ENCODE results near the gene MBD4. TPM values are rescaled to one million over a fixed set of nuclear protein-coding genes. Genes with fewer than 3 reads are reported as not detected.
"Not testable (repeated sequence)": the region's sequence is repeated elsewhere in the genome, so short reads cannot be mapped to it uniquely, and the experiment has no call there.

MBD4 gene
- 11.4 and 21.1 TPM in 2 replicates for total RNA-seq (2014; rRNA removed)
- Bru-seq, nascent RNA: percentile 76 among the genes with signal in this experiment
- percentile 80 among the genes with signal in this experiment for BruChase-seq, experiment 1, labeled RNA remaining after a 6-hour chase
- BruChase-seq, experiment 2, labeled RNA remaining after a 2-hour chase: percentile 82 among the genes with signal in this experiment
- long read RNA-seq, transcript MBD4-203 (8 exons, 2,478 nt): minor isoform, 14 of 55 reads
- long read RNA-seq, transcript MBD4-201 (8 exons, 2,470 nt): major isoform, 15 of 55 reads
- long read RNA-seq, partial matches to known transcripts: 18 of 55 reads
- long read RNA-seq, other reads (novel, unspliced or antisense): 6 of 55 reads

- intact Hi-C loops (cut with micrococcal nuclease): loop anchor here (1.0 to 5.0 kb wide), 2 partner anchors 41 to 58 kb away; no protein-coding TSS in a partner anchor
- POLR2A ChIA-PET (ENCODE audit: unreplicated experiment): interaction anchor here (0.6 kb wide), 1 partner anchor 468 kb away, joined by 23 read pairs; no protein-coding TSS in a partner anchor
- Histone ChIP-seq H3K27me3 (ENCODE audit: low read length) (no peaks in the 10 kb centered on the region), H3K27ac (ENCODE audit: low read length) (peak within 1 kb of the TSS; percentile 81), H3K36me3 (ENCODE audit: low read depth, low read length) (peaks cover 3% of the 10 kb centered on the region; the same call in 1 of the 2 replicates), H3K9me2 (replicated peaks; ENCODE audit: low read length) (no peaks in the 10 kb centered on the region), H3F3A (ENCODE audit: low read length, unreplicated experiment) (no peaks in the 10 kb centered on the region), H3K9ac (ENCODE audit: low read length) (peak within 1 kb of the TSS; percentile 95), H3K4me2 (ENCODE audit: low read length) (peak within 1 kb of the TSS; percentile 97), H3K4me3 (ENCODE audit: low read length) (peak within 1 kb of the TSS; percentile 96), H3K79me2 (ENCODE audit: low read length) (peaks cover 46% of the 10 kb centered on the region), H4K20me1 (ENCODE audit: low read length) (no peaks in the 10 kb centered on the region), H3K9me3 (ENCODE audit: low read length) (no peaks in the 10 kb centered on the region), H3K4me1 (ENCODE audit: insufficient read depth, low read length) (peaks cover 16% of the 10 kb centered on the region), H2AFZ (ENCODE audit: low read length) (peak within 1 kb of the TSS; percentile 97)
- BruUV-seq (replicated peaks): no TSS peak
- ATAC-seq (peak; percentile 87), DNase-seq (peak; percentile 96)
- TF ChIP-seq EZH2 (IDR thresholded peaks at IDR 0.05; ENCODE audit: low read length, unreplicated experiment): no peak
- TF ChIP-seq CTCF (conservative IDR thresholded peaks at IDR 0.05; ENCODE audit: low read depth, low read length): no peak
- CTCF ChIA-PET: interaction anchor here (2.4 kb wide), 1 partner anchor 57 kb away, joined by 8 read pairs; no protein-coding TSS in a partner anchor
Observed at GRCh38 chr3:129439817-129440617, at the start of gene MBD4, which contains the start of gene IFT122. Gene MBD4, minus strand, starts transcription at chr3:129439948. Its CDS starts 115 bp downstream, at chr3:129439833. Gene IFT122, plus strand, starts transcription at chr3:129440224. Its CDS starts 107 bp downstream, at chr3:129440331.

GRCh38 chr3:129489258-129489657, 49.5 kb upstream of the MBD4 start:
- CTCF ChIA-PET: interaction anchor here (0.6 to 1.2 kb wide), 2 partner anchors 13 to 106 kb away, joined by 3 read pairs; no protein-coding TSS in a partner anchor

GRCh38 chr3:129487868-129488335, 48.2 kb upstream of the MBD4 start:
- ATAC-seq; H3F3A ChIP-seq (ENCODE audit: low read length, unreplicated experiment); H3K27ac ChIP-seq (ENCODE audit: low read length); POLR2A ChIA-PET (ENCODE audit: unreplicated experiment); intact Hi-C loops (cut with micrococcal nuclease); H3K9ac ChIP-seq (ENCODE audit: low read length); CTCF ChIA-PET; H3K79me2 ChIP-seq (ENCODE audit: low read length); H3K9me2 ChIP-seq (replicated peaks; ENCODE audit: low read length); H3K27me3 ChIP-seq (ENCODE audit: low read length); H4K20me1 ChIP-seq (ENCODE audit: low read length); H3K9me3 ChIP-seq (ENCODE audit: low read length); H2AFZ ChIP-seq (ENCODE audit: low read length); H3K36me3 ChIP-seq (ENCODE audit: low read depth, low read length); H3K4me3 ChIP-seq (ENCODE audit: low read length); BruUV-seq (replicated peaks); DNase-seq; H3K4me2 ChIP-seq (ENCODE audit: low read length): not testable (repeated sequence)
- H3K4me1 ChIP-seq (ENCODE audit: insufficient read depth, low read length): peaks cover 34% of the 10 kb centered on the region

More at GRCh38 chr3:129489258-129489657, 49.5 kb upstream of the MBD4 start:
- H3K4me3 ChIP-seq (ENCODE audit: low read length); intact Hi-C loops (cut with micrococcal nuclease); DNase-seq; H3K4me2 ChIP-seq (ENCODE audit: low read length); H4K20me1 ChIP-seq (ENCODE audit: low read length); H3K27me3 ChIP-seq (ENCODE audit: low read length); H2AFZ ChIP-seq (ENCODE audit: low read length); H3K9ac ChIP-seq (ENCODE audit: low read length); H3F3A ChIP-seq (ENCODE audit: low read length, unreplicated experiment); H3K36me3 ChIP-seq (ENCODE audit: low read depth, low read length); H3K79me2 ChIP-seq (ENCODE audit: low read length); BruUV-seq (replicated peaks); H3K27ac ChIP-seq (ENCODE audit: low read length); ATAC-seq; H3K9me3 ChIP-seq (ENCODE audit: low read length); H3K9me2 ChIP-seq (replicated peaks; ENCODE audit: low read length); POLR2A ChIA-PET (ENCODE audit: unreplicated experiment): not testable (repeated sequence)
- H3K4me1 ChIP-seq (ENCODE audit: insufficient read depth, low read length): peaks cover 36% of the 10 kb centered on the region
